ENCODE data around the gene TPSG1. TPM values are rescaled to one million over a fixed set of nuclear protein-coding genes. Genes with fewer than 3 reads are reported as not detected.

Gene TPSG1
- total and polyA plus RNA-seq, 2 experiments from 2014 or later, result 0.81 TPM; not detected in 1

- no peak overlapping the region for H3K4me3 Mint-ChIP-seq
- peaks cover 21% of the 10 kb centered on the region for H3K27me3 Mint-ChIP-seq (ENCODE audit: insufficient read depth, low read depth, poor library complexity)
- no peak overlapping the region for H3K4me2 ChIP-seq
- no peak overlapping the region for H3K4me3 ChIP-seq
- TF ChIP-seq JUNB (IDR thresholded peaks at IDR 0.05; ENCODE audit: unreplicated experiment) (no peak), CTCF (conservative IDR thresholded peaks at IDR 0.05; ENCODE audit: low read depth in 2 of 2) (no peak), NANOG (IDR thresholded peaks at IDR 0.05; ENCODE audit: borderline replicate concordance) (no peak), REST (IDR thresholded peaks at IDR 0.05; ENCODE audit: unreplicated experiment) (no peak), ZNF114 (CRISPR knock-in tag; IDR thresholded peaks at IDR 0.05) (no peak), ZNF462 (CRISPR knock-in tag; IDR thresholded peaks at IDR 0.05) (no peak), EZH2phosphoT487 (IDR thresholded peaks at IDR 0.05; ENCODE audit: unreplicated experiment) (no peak), STAT1 (IDR thresholded peaks at IDR 0.05; ENCODE audit: unreplicated experiment) (no peak), CREB1 (CRISPR knock-in tag; IDR thresholded peaks at IDR 0.05; ENCODE audit: low read depth) (no peak), POLR2AphosphoS5 (IDR thresholded peaks at IDR 0.05; ENCODE audit: low read depth) (no peak), EZH2 (IDR thresholded peaks at IDR 0.05; ENCODE audit: low read depth, unreplicated experiment) (no peak), ETS1 (IDR thresholded peaks at IDR 0.05) (no peak), ZNF331 (CRISPR knock-in tag; IDR thresholded peaks at IDR 0.05; ENCODE audit: low read depth) (no peak)
- no peaks in the 10 kb centered on the region for H3K36me3 Mint-ChIP-seq (ENCODE audit: low read depth)
- H3F3A ChIP-seq (replicated peaks; ENCODE audit: low read depth), result no peaks in the 10 kb centered on the region
- no peak for DNase-seq (ENCODE audit: low spot score)
- H3K4me1 ChIP-seq (ENCODE audit: insufficient read depth), result no peaks in the 10 kb centered on the region
- H3K27ac ChIP-seq (ENCODE audit: low read depth), result no peak overlapping the region
- H3K36me3 ChIP-seq (ENCODE audit: insufficient read depth), result no peaks in the 10 kb centered on the region
- no peak overlapping the region for H3K27ac Mint-ChIP-seq
- H3K4me1 Mint-ChIP-seq, result peaks cover 3% of the 10 kb centered on the region; the same call in 1 of the 3 replicates
- H2AFZ ChIP-seq, result no peak overlapping the region
- H4K20me1 ChIP-seq (replicated peaks; ENCODE audit: insufficient read depth), result 0 out of 2 replicates have a peak, but pooled peaks cover 2% of the 10 kb centered on the region
- no peak for ATAC-seq
- H3K9me3 Mint-ChIP-seq, result peaks cover 15% of the 10 kb centered on the region
- H3K9me2 ChIP-seq (ENCODE audit: insufficient read depth), result no peaks in the 10 kb centered on the region
- no peaks in the 10 kb centered on the region for H3K27me3 ChIP-seq (ENCODE audit: insufficient read depth)
- no peaks in the 10 kb centered on the region for H3K79me2 ChIP-seq (replicated peaks; ENCODE audit: insufficient read depth)
These were observed 40.8 kb upstream of the TPSG1 start for GRCh38 chr16:1265826-1266225.

Measured in GM23338 (cell line).